GM19023 (cell line): ENCODE measurements around the gene MISP3.

Experiments
- ATAC-seq: cut with Tn5 transposase; IDR thresholded peaks from one replicate; pipeline ENCODE4 v1.9.1; 2021; ENCODE audit warnings: mild to moderate bottlenecking, moderate library complexity; ENCODE audit not compliant: unreplicated experiment

MISP3 gene

GRCh38 chr19:14101003-14101545, 28.5 kb downstream of the MISP3 start:
- ATAC-seq: no peak

DNA sequence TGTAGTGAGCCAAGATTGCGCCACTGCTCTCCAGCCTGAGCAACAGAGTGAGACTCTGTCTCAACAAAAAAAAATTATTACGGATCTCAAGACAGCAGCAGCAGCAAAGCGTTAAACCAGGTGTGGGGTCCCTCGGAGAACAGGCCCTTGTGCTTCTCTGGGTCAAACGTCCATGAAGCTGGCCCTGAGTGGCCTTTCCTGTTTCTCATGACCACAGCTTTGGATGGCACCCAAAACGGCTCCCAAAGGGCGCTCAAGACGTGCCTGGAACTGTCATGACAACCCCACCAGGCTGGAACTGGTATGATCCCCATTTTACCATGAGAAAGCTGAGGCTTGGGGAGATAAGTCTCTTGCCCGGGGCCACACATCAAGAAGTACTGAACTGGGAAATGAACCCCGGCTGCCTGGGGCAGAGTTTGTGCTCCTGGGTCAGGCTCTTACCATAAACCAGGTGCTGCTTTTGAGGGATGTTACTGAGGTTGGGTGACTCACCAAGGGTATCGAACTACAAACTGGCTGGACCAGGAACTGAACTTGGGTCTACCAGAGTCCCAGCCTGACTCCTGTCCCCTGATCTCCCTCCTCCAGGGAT, 29.6 kb downstream of the MISP3 start:
- no peak for ATAC-seq

DNA sequence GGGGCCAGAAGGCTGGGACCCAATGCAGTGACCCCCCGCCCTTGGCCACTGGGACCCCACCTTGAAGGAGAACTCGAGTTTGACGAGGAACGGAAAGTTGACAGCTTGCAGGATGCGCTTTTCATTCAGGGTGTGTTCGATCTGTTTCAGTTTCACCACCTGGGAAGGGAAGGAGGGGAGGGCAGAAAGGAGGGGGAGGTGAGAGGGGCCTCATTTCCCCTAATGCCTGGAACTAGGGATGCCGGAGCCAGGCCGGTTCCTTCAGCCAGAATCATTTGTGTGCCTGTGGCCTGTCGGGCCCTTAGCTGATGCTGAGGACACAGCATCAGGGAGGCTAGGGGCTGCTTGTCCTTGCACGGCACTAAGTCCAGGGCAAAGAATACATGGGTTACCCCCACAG, 30.2 kb downstream of the MISP3 start:
- no peak for ATAC-seq

- no peak for ATAC-seq
Observed at GRCh38 chr19:14103310-14103709, 30.7 kb downstream of the MISP3 start.

DNA sequence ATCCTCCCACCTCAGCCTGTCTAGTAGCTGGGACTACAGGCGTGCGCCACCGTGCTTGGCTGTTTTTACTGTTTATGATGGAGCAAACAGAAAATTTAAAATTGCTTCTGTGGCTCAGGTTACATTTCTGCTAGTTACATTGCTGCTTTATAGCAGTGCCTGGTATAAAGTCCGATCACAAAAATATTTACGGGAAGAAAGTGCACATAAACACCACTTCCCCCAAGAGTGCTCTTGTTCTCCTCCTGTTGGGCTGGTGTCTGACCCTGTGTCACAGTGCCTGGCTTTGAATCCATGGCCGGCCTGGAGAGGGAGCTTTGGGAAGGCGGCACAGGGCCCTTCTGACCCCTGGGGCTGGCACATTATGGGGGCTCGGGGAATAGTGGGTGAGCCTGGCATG, 33.1 kb downstream of the MISP3 start:
- ATAC-seq: no peak

DNA sequence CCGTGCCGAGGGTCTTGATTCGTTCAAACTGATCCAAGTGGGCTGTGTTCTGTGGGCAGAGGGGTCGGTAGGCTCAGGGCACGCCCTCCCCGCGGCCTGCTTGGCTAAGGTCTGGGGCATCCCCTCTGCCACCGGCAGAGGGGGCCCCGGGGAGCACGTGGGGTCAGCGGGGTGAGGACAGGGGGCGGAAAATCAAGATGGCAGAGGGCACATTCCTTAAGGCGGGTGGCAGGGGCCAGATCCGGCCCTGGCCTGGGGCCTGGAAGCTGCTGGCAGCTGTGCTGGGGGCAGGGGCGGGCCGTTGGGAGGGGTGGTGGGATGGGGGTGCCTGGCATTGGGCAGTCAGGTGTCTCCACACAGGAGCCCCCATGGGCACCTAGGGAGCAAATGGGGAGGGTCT, 34.3 kb downstream of the MISP3 start:
- no peak for ATAC-seq

DNA sequence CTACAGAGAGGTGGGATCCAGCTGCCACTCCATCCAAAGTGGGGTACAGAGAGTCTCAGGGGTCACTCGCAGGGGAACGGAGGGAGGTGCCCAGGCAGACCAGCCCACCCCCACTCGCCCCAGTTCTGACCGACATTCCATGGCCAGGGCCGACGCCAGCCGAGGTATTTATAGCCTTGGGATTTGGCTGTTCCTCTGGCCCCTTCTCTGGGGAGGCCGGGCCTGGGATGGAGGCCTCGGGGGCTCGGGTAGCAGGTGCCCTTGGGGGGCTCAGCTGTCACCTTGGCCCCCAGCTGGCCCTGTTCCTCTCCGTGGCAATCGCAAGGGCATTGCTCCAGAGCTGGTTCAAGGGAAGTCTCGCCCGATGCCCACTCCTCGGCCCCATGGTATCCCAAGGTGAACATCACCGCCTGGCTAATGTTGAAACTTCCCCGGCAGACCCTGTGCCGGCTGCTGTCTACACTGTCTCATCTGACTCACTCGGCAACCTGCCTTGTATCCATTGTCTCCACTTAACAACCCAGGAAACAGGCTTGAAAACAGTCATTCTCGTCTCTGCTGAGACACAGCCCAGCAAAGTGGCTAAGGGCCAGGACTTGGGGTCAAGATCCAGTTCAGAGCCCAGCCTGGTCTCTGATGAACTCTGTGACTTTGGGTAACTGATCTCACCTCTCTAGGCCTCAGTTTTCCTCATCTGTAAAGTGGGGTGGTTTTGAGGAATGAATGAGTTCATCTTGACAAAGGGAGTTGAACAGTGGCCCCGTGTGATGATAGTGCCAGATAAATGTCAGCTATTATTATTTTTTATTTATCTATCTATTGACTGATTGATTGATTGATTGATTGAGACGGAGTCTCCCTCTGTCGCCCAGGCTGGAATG, 35.2 kb downstream of the MISP3 start:
- no peak for ATAC-seq

DNA sequence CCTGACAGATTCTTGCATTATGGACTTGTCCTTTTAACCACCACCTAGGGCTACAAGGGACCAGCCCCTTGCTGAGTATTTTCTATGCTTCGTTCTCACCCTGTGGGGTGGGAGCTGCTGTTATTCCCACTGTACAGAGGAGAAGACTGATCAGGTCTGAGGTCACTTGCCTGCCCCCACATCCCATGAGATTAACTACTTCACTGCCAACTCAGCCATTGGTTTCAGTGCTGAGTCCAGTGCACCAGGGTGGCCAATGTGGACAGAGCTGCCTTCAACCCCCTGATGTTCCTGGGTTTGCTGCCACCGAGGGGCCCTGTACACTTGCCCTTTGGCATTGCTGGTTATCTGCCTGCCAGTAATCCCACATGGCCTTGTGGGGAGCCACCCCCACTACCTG, 38.1 kb downstream of the MISP3 start:
- ATAC-seq: no peak

DNA sequence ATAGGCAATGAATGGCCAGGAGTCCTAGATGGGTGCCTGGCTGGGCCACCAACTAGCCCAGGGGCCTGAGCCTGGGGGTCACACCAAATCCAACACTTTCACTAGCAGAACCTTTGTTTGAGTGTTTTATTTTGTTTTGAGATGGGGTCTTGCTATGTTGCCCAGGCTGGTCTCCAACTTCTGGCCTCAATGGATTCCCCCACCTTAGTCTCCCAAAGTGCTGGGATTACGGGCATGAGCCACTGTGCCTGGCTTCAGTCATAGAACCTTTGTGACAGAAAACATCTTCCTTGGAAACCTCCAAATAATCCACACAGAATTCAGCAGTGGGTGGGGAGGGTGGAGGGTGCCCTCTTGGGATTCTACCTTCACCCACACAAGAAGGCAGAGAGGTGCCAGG, 38.9 kb downstream of the MISP3 start:
- ATAC-seq: no peak

GRCh38 chr19:14112051-14112808, 39.6 kb downstream of the MISP3 start:
- no peak for ATAC-seq

DNA sequence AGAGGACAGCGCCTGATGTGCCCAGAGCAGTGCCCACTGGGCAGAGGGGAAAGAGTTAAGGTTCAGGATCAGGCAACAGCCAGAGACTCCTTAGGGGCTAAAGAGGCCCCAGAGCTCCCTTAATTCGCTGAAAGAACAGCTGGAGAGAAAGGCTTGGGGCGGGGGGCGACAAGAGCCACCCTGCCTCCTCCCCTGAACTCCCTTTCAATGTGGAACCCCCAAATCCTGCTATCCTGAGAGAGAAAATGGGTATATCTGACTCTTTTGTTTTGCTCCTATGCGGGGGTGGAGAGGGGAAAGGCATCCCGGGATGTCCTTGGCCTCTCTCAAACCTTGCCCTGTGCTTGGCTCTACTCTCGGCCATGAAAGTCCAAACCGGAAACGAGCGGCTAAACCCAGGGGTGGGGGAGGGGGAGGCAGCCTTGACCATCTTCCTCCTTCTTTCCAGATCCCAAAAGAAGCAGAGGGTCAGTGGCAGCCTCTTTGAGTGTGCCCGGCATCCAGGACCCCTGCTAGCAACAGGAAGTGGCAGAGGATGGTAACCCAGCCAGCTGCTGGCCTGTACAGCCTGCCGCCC, 40.3 kb downstream of the MISP3 start:
- no peak for ATAC-seq

DNA sequence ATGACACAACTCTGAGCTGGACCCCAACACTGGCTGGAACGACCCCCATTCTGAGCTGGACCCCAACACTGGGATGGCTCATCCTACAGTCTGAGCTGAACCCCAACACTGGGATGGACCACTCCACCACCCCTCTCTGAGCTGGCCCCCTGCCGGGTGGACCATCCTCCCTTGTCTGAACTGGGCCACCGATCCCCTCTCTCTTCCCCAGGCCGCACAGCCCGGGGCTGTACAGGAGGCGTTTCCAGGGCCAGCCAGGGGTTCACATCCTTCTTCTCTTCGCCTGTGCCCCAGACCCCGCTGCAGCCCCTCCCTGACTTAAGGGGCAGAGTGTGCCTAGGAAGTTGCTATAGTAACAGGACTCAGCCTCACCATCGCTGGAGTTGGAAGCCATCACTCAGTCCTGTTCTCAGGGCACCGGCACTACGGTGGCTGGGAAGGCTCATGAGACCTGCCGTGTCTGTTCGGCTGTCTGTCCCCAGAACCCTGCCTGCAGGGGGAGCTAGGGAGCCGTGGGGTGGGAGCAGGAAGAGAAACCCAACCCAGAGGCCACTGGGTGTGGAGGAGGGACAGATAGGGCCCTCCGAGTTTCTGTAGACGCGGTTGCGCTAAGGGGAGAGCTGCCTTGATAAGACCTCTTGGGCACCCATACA, 41.3 kb downstream of the MISP3 start:
- ATAC-seq: no peak

GRCh38 chr19:14114439-14114838, 41.9 kb downstream of the MISP3 start:
- no peak for ATAC-seq

GRCh38 chr19:14114854-14115253, 42.3 kb downstream of the MISP3 start:
- ATAC-seq: no peak

DNA sequence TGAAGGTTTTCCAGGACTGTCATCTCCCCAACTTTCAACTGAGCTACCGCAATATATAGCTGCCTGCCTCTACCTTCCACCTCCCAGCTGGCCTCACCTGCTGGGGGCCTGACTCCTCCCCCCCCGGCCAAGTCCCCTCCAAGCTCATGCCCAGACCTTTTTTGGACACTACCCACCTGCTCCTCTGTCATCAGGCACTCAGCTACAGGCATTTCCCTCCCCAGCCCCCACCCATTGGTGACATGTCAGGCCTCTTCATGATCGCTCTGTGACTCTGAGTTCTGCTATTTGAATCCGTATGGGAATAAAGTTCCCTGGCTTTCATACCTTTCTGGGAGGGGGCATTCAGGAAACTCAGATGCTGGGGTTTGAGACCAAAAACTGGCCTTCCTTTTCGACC, 43.2 kb downstream of the MISP3 start:
- no peak for ATAC-seq

- ATAC-seq: no peak
Observed at GRCh38 chr19:14116525-14116917, 43.9 kb downstream of the MISP3 start.

GRCh38 chr19:14116918-14117578, 44.5 kb downstream of the MISP3 start:
- ATAC-seq: peak; percentile 4

- ATAC-seq: peak; percentile 93
Observed at GRCh38 chr19:14117668-14118164, 45.1 kb downstream of the MISP3 start, which contains the start of gene PRKACA. Gene PRKACA (minus strand): TSS chr19:14117762. CDS start chr19:14117547, 215 bp downstream.

DNA sequence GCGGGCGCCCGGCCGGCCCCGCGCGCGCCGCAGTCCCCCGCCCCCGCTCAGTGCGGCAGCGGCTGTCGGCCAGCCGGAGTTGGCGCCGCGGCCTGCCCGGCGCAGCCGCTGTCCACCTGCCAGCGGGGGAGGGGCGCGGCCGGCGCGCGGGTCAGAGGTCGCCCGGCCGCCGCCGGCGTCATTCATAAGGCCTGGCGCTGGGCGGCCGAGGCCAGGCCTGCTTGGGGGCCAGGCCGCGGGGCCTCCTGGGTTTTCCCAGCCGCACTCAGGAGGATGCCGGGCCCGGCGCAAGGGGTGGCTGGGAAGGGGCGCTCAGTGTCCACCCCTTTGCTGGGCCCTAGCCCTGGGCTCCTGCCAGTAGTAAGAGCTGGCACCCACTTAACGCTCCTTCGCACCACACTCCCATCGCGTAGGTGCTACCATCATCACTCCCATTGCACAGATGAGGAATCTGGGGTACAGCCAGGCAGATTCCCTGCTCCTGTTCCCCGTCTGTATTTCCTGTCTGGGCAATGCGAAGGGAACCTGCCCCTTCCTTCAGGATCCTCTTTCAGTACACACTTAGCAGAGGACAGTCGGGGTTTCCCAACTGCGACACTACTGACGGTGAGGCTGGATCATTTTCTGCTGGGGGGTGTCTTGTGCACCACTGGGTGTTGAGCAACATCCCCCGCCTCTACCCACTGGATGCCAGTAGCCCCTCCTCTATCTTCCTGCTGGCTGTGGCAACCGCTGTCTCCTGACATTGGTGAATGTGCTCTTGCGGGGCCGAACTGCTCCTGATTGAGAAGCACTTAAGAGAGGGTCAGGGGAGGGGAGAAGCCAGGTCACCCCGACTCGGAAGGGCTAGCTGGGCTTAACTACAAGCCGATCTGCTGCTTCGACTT, 45.8 kb downstream of the MISP3 start:
- peak; percentile 26 for ATAC-seq
